OCI-LY1 (cell line): ENCODE results near the gene IL1RAP.

Experiments
- H2AFZ ChIP-seq: fragments of 200-600 bp; sonication (generic), shearing (Covaris generic); 2 replicates; pipeline ENCODE4 v1.6.0; 2014; ENCODE audit warnings: antibody characterized with exemption, mild to moderate bottlenecking, low read length
- H3F3A ChIP-seq: fragments of 200-600 bp; sonication (generic), shearing (Covaris generic); 2 replicates; pipeline ENCODE4 v1.6.0; 2014; ENCODE audit warnings: mild to moderate bottlenecking, antibody characterized with exemption, low read length, moderate library complexity; ENCODE audit not compliant: insufficient read depth
- H3K27ac ChIP-seq: fragments of 200-600 bp; sonication (generic); 2 replicates; pipeline ENCODE4 v1.5.1; 2014; ENCODE audit warnings: low read length, mixed run types, mild to moderate bottlenecking, low read depth; ENCODE audit not compliant: poor library complexity, severe bottlenecking
- H3K27me3 ChIP-seq: fragments of 200-600 bp; sonication (generic); 2 replicates; pipeline ENCODE4 v1.6.0; 2014; ENCODE audit warnings: antibody characterized with exemption, mild to moderate bottlenecking, low read length, moderate library complexity; ENCODE audit not compliant: insufficient read depth
- H3K36me3 ChIP-seq: fragments of 200-600 bp; sonication (generic); 2 replicates; pipeline ENCODE4 v1.6.1; 2014; ENCODE audit warnings: mild to moderate bottlenecking, antibody characterized with exemption, low read length, moderate library complexity, mixed read lengths; ENCODE audit not compliant: insufficient read depth
- H3K4me1 ChIP-seq: fragments of 200-600 bp; sonication (generic); 2 replicates; pipeline ENCODE4 v1.5.1; 2014; ENCODE audit warnings: mild to moderate bottlenecking, low read length, moderate library complexity; ENCODE audit not compliant: insufficient read depth, severe bottlenecking
- H3K4me2 ChIP-seq: fragments of 200-600 bp; sonication (generic), shearing (Covaris generic); 2 replicates; pipeline ENCODE4 v1.6.1; 2014; ENCODE audit warnings: low read length
- H3K4me3 ChIP-seq: fragments of 200-600 bp; sonication (generic); 2 replicates; pipeline ENCODE4 v1.5.1; 2014; ENCODE audit warnings: low read length, low read depth, mild to moderate bottlenecking, mixed read lengths; ENCODE audit not compliant: poor library complexity, severe bottlenecking
- H3K79me2 ChIP-seq: fragments of 200-600 bp; shearing (Covaris generic); 2 replicates; pipeline ENCODE4 v1.6.1; 2016; ENCODE audit warnings: mixed run types, low read length, mixed read lengths; ENCODE audit not compliant: insufficient read depth
- H3K9ac ChIP-seq: fragments of 200-600 bp; sonication (generic), shearing (Covaris generic); 2 replicates; pipeline ENCODE4 v1.6.1; 2014; ENCODE audit warnings: mild to moderate bottlenecking, low read length, mixed read lengths
- H3K9me2 ChIP-seq: fragments of 200-600 bp; sonication (generic), shearing (Covaris generic); 2 replicates; pipeline ENCODE4 v1.6.1; 2014; ENCODE audit warnings: low read depth, mild to moderate bottlenecking, low read length, mixed read lengths
- H3K9me3 ChIP-seq: fragments of 200-600 bp; shearing (Covaris generic); 2 replicates; pipeline ENCODE4 v1.6.1; 2014; ENCODE audit warnings: low read length, mixed read lengths
- H4K20me1 ChIP-seq: fragments of 200-600 bp; sonication (generic), shearing (Covaris generic); 2 replicates; pipeline ENCODE4 v1.6.0; 2016; ENCODE audit warnings: mild to moderate bottlenecking, low read length; ENCODE audit not compliant: insufficient read depth
- EZH2 ChIP-seq: fragments of 200-600 bp; sonication (generic), shearing (Covaris generic); IDR thresholded peaks from 2 replicates; pipeline ENCODE4 v1.8.0; 2017; ENCODE audit warnings: borderline replicate concordance, mixed run types, mild to moderate bottlenecking, antibody characterized with exemption, low read length, moderate library complexity, mixed read lengths
- TF ChIP-seq, protein P1 (sequence below): fragments of 200-600 bp; sonication (generic), shearing (Covaris generic); IDR thresholded peaks from 2 replicates; pipeline ENCODE4 v1.5.1; 2017; ENCODE audit warnings: mild to moderate bottlenecking, antibody characterized with exemption, low read length, moderate library complexity, mixed read lengths

The IL1RAP gene

DNA sequence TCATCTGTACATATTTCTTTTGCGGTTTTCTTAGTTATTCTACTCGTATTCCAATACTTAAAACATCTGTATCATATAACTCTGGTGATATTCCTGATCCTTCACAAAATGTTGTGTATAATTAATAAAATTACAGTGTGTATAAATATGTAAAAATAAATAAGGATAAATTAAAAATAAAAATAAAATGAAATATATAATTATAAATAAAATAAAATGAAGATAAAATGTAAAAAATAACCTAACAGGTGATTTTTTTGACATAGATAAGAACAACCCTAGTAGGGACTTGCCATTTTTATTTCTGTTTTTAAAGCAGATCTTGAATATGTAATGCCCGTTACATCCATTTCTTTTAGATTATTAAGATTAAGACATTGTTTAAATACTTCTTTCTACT is 25.6 kb downstream of the IL1RAP start:
- Histone ChIP-seq H3K36me3 (no peaks in the 10 kb centered on the region), H3K79me2 (no peaks in the 10 kb centered on the region), H3K27me3 (no peaks in the 10 kb centered on the region), H2AFZ (no peak overlapping the region), H3K4me3 (no peak overlapping the region), H3K4me2 (no peak overlapping the region), H3F3A (no peaks in the 10 kb centered on the region), H3K9me2 (no peaks in the 10 kb centered on the region), H3K4me1 (no peaks in the 10 kb centered on the region), H3K9me3 (no peaks in the 10 kb centered on the region), H4K20me1 (no peaks in the 10 kb centered on the region), H3K27ac (no peak overlapping the region), H3K9ac (no peak overlapping the region)
- TF ChIP-seq, protein P1, sequence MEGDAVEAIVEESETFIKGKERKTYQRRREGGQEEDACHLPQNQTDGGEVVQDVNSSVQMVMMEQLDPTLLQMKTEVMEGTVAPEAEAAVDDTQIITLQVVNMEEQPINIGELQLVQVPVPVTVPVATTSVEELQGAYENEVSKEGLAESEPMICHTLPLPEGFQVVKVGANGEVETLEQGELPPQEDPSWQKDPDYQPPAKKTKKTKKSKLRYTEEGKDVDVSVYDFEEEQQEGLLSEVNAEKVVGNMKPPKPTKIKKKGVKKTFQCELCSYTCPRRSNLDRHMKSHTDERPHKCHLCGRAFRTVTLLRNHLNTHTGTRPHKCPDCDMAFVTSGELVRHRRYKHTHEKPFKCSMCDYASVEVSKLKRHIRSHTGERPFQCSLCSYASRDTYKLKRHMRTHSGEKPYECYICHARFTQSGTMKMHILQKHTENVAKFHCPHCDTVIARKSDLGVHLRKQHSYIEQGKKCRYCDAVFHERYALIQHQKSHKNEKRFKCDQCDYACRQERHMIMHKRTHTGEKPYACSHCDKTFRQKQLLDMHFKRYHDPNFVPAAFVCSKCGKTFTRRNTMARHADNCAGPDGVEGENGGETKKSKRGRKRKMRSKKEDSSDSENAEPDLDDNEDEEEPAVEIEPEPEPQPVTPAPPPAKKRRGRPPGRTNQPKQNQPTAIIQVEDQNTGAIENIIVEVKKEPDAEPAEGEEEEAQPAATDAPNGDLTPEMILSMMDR, result no peak
- no peak for TF ChIP-seq EZH2

DNA sequence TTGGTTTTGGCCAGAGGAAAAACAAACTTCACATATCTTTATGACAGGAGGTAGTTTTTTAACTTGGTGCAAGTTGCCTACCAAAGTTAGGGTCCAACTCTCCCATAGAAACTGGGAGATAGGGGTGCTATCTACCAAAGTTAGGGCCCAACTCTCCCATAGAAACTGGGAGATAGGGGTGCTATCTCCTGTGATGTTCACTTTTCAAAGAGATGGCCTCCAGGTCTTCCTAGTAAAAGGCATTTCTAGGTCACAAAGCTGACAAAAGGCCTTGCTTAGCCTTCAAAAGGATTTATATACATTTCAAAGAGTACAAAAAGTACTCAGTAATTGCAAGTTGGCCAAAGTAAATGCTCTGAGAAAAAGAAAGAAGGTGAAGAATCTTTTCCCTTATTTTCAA is 27.1 kb downstream of the IL1RAP start:
- Histone ChIP-seq H3K4me3 (no peak overlapping the region), H3K36me3 (no peaks in the 10 kb centered on the region), H3K27me3 (no peaks in the 10 kb centered on the region), H4K20me1 (no peaks in the 10 kb centered on the region), H2AFZ (no peak overlapping the region), H3K4me2 (no peak overlapping the region), H3K79me2 (no peaks in the 10 kb centered on the region), H3K9ac (no peak overlapping the region), H3K9me3 (no peaks in the 10 kb centered on the region), H3K4me1 (no peaks in the 10 kb centered on the region), H3K27ac (no peak overlapping the region), H3K9me2 (no peaks in the 10 kb centered on the region), H3F3A (no peaks in the 10 kb centered on the region)
- TF ChIP-seq, protein P1, result no peak
- no peak for TF ChIP-seq EZH2

DNA sequence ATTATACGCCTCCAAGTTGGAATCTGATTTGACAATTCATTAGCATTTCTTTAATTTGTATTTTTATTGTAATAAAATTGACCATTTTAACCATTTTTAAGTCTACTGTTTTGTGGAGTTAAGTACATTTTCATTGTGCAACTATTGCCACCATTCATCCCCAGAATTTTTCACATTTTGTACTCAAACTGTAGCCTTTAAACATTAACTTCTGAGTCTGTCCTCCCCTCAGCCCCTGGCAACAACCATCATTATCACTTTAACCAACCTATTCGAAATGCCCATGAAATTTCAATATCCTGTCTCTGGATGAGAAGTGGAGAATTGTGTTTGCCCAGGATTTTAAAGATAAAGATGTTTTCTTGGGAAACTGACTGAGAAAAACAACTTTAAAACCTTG is 27.7 kb downstream of the IL1RAP start:
- Histone ChIP-seq H4K20me1 (no peaks in the 10 kb centered on the region), H3K79me2 (no peaks in the 10 kb centered on the region), H3K4me1 (no peaks in the 10 kb centered on the region), H3K4me2 (no peak overlapping the region), H3K27me3 (no peaks in the 10 kb centered on the region), H3F3A (no peaks in the 10 kb centered on the region), H3K9me3 (no peaks in the 10 kb centered on the region), H3K9ac (no peak overlapping the region), H3K4me3 (no peak overlapping the region), H3K27ac (no peak overlapping the region), H3K9me2 (no peaks in the 10 kb centered on the region), H3K36me3 (no peaks in the 10 kb centered on the region), H2AFZ (no peak overlapping the region)
- TF ChIP-seq, protein P1, result no peak
- no peak for TF ChIP-seq EZH2
